Ishikawa (cell line): ENCODE measurements around the gene B4GALNT4.

Source experiments
- CEBPB ChIP-seq: IDR thresholded peaks from 2 replicates; pipeline ENCODE4 v1.6.1; 2012
- FOXM1 ChIP-seq: IDR thresholded peaks from 2 replicates; pipeline ENCODE4 v1.6.1; 2012; ENCODE audit warnings: low read depth, borderline replicate concordance
- NFIC ChIP-seq: IDR thresholded peaks from 2 replicates; pipeline ENCODE4 v1.6.1; 2012
- TAF1 ChIP-seq: IDR thresholded peaks from 2 replicates; pipeline ENCODE4 v1.6.1; 2012; ENCODE audit warnings: low read depth, mild to moderate bottlenecking
- TEAD4 ChIP-seq: IDR thresholded peaks from 2 replicates; pipeline ENCODE4 v1.6.1; 2012
- YY1 ChIP-seq: IDR thresholded peaks from 2 replicates; pipeline ENCODE4 v1.6.1; 2012; ENCODE audit warnings: low read depth
- TF ChIP-seq, protein P1 (sequence below): IDR thresholded peaks from 2 replicates; pipeline ENCODE4 v1.6.1; 2012; ENCODE audit warnings: low read depth, mild to moderate bottlenecking
- TF ChIP-seq, protein P2 (sequence below): IDR thresholded peaks from 2 replicates; pipeline ENCODE4 v1.6.1; 2012
- TF ChIP-seq, protein P3 (sequence below): IDR thresholded peaks from 2 replicates; pipeline ENCODE4 v1.6.1; 2012

DNA sequence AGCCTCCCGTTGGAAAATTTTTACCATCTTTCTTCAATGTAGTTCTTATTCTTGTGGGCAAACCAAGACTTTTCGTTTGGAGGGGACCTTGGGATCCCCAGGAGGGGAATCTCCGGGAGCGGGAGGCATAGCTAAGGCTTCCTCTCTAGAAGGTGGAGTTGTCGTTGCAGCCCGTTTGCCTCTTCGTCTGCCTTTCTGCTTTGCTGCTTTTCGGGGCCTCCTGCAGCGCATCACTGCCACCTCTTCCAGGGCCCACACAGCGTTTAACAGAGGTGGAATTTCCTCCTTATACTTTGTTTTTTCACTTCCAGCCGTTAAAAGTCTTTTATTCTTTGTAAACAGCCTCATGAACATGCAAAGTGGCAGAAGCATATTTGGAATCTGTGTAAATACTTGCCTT lies 45.1 kb upstream of the B4GALNT4 start:
- TF ChIP-seq CEBPB (no peak), YY1 (no peak), NFIC (no peak), TEAD4 (no peak), TAF1 (no peak), FOXM1 (no peak)
- TF ChIP-seq, protein P1, sequence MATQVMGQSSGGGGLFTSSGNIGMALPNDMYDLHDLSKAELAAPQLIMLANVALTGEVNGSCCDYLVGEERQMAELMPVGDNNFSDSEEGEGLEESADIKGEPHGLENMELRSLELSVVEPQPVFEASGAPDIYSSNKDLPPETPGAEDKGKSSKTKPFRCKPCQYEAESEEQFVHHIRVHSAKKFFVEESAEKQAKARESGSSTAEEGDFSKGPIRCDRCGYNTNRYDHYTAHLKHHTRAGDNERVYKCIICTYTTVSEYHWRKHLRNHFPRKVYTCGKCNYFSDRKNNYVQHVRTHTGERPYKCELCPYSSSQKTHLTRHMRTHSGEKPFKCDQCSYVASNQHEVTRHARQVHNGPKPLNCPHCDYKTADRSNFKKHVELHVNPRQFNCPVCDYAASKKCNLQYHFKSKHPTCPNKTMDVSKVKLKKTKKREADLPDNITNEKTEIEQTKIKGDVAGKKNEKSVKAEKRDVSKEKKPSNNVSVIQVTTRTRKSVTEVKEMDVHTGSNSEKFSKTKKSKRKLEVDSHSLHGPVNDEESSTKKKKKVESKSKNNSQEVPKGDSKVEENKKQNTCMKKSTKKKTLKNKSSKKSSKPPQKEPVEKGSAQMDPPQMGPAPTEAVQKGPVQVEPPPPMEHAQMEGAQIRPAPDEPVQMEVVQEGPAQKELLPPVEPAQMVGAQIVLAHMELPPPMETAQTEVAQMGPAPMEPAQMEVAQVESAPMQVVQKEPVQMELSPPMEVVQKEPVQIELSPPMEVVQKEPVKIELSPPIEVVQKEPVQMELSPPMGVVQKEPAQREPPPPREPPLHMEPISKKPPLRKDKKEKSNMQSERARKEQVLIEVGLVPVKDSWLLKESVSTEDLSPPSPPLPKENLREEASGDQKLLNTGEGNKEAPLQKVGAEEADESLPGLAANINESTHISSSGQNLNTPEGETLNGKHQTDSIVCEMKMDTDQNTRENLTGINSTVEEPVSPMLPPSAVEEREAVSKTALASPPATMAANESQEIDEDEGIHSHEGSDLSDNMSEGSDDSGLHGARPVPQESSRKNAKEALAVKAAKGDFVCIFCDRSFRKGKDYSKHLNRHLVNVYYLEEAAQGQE = no peak
- TF ChIP-seq, protein P2, sequence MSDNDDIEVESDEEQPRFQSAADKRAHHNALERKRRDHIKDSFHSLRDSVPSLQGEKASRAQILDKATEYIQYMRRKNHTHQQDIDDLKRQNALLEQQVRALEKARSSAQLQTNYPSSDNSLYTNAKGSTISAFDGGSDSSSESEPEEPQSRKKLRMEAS = no peak
- TF ChIP-seq, protein P3, sequence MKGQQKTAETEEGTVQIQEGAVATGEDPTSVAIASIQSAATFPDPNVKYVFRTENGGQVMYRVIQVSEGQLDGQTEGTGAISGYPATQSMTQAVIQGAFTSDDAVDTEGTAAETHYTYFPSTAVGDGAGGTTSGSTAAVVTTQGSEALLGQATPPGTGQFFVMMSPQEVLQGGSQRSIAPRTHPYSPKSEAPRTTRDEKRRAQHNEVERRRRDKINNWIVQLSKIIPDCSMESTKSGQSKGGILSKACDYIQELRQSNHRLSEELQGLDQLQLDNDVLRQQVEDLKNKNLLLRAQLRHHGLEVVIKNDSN = no peak
